RWPE1 (cell line): ENCODE measurements around the gene ART3.

Source experiments
- CTCF ChIA-PET: fragments of 350-600 bp; sonication (Branson Sonifier 250); formaldehyde crosslinking; extraction: SDS; loops from one replicate; lab custom pipeline; 2021; lab: Yijun Ruan, JAX
- POLR2A ChIA-PET: fragments of 400-600 bp; formaldehyde crosslinking; extraction: SDS; loops from one replicate; lab custom pipeline; 2020; ENCODE audit warnings: antibody characterized with exemption; ENCODE audit not compliant: low non-redundant PET; lab: Yijun Ruan, JAX
- DNase-seq: peaks from one replicate; pipeline ENCODE4 v3.0.0; 2012; ENCODE audit warnings: low spot score
- H3K27ac ChIP-seq: fragments of 450-650 bp; 2 replicates; pipeline ENCODE4 v1.5.1; 2017
- CTCF ChIP-seq: fragments of 450-650 bp; conservative IDR thresholded peaks from 2 replicates; pipeline ENCODE4 v1.5.1; 2017; ENCODE audit warnings: low read depth, mild to moderate bottlenecking

The ART3 gene

DNA sequence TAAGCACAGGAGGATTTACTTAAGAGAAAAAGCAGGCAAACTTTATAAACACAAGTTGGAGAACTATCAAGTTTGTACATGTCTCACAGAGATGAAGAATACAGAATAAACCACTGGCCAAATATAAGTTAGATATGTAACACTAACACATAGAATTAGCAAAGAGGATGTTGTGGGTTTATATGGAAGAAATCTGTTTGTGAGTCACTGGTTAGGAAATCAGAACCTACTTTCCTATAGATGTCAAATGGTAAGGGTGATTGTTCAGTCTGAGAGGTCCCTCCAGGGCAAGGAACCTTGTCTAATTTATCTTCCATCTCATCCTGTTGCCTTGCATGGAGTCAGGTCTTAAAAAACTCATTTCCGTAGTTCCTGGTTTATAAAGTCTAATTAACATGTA lies 14.8 kb upstream of the ART3 start:
- POLR2A ChIA-PET, result no interaction called here
- no peak for TF ChIP-seq CTCF
- H3K27ac ChIP-seq, result no peak overlapping the region
- CTCF ChIA-PET, result no interaction called here
- DNase-seq, result peak; percentile 56

- DNase-seq, result no peak
- ChIA-PET CTCF (interaction anchor here (2.0 kb wide), 1 partner anchor 65 kb away, joined by 5 read pairs; no protein-coding TSS in a partner anchor), POLR2A (no interaction called here)
- H3K27ac ChIP-seq, result no peak overlapping the region
- no peak for TF ChIP-seq CTCF
Observed at GRCh38 chr4:76060506-76060905, 14.0 kb upstream of the ART3 start.

- no peak for TF ChIP-seq CTCF
- ChIA-PET CTCF (interaction anchor here (2.0 kb wide), 1 partner anchor 66 kb away, joined by 5 read pairs; no protein-coding TSS in a partner anchor), POLR2A (no interaction called here)
- H3K27ac ChIP-seq, result no peak overlapping the region
- no peak for DNase-seq
Observed at GRCh38 chr4:76061421-76061820, 13.1 kb upstream of the ART3 start.

DNA sequence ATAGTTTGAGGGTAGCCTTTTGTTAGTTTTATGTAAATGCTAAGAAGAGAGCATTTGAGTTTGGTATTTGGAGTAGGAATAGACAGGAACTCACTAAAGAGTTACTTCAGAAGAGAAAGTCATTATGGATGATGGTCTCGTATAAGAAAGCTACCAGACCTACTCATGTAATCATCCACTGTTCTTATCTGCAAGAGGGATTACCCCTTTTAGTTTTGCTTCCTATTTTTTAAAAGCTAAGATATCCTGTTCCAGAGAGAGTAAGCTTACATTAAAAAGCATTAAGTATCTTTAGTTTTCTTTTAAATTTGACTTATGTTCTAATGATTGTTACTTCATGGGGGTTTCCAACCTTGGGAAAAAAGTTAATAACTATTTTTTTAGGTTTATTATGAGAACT lies 12.5 kb upstream of the ART3 start:
- ChIA-PET CTCF (interaction anchor here (2.0 kb wide), 1 partner anchor 66 kb away, joined by 5 read pairs; no protein-coding TSS in a partner anchor), POLR2A (no interaction called here)
- H3K27ac ChIP-seq, result no peak overlapping the region
- no peak for DNase-seq
- no peak for TF ChIP-seq CTCF

GRCh38 chr4:76066546-76066945 lies 8.0 kb upstream of the ART3 start:
- no peak overlapping the region for H3K27ac ChIP-seq
- POLR2A ChIA-PET, result no interaction called here
- DNase-seq, result no peak
- TF ChIP-seq CTCF, result no peak
- CTCF ChIA-PET, result interaction anchor here (0.6 to 2.1 kb wide), 2 partner anchors 71 to 243 kb away, joined by 3 to 17 read pairs; no protein-coding TSS in a partner anchor

DNA sequence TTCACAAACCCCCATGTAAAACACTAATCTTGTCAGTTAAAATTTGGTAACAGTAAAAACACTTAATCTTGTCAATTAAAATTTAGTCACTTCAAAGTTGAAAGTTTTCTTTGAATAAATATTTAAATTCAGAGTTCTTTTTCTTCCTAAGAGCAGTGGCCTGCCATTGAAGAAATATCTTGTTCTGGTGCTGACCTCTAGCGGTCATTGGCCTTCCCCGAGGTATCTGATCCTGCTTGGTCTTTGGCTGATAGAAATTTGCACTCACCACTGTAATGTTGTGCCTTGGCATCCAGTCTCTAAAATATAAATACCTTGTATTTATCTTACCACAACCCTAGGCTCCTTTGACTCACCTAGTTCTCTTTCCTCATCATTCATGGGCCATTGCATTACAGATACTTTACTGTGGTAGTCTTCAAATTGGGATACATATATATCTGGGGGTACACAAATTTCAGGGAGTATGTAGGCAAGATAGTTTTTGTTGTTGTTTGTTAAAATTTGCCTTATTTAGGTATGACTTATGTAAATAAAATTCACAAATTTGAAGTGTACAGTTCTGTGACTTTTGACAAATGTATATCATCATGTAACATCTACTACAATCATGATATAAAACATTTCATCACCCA lies 6.7 kb upstream of the ART3 start:
- ChIA-PET POLR2A (no interaction called here), CTCF (interaction anchor here (2.1 kb wide), 1 partner anchor 72 kb away, joined by 17 read pairs; no protein-coding TSS in a partner anchor)
- DNase-seq, result peak; percentile 73
- no peak overlapping the region for H3K27ac ChIP-seq
- TF ChIP-seq CTCF, result peak; percentile 83
